Cardiac muscle cell (in vitro differentiated cells and primary cell): ENCODE measurements around the gene SUPT6H. TPM values are rescaled to one million over a fixed set of nuclear protein-coding genes. Genes with fewer than 3 reads are reported as not detected.

Experiments used
- DNase-seq, 2 donors: peaks; one replicate each; pipeline versions ENCODE4 v3.0.0 to v3.0.0-alpha.2; 2010 to 2017; ENCODE audit warnings: low read depth in 1 of 2, low spot score in 1 of 2
- H3K27ac ChIP-seq: fragments of 200-600 bp; sonication (generic); 2 replicates; pipeline ENCODE4 v1.5.1; 2016
- H3K27me3 ChIP-seq: fragments of 200-600 bp; sonication (generic); 2 replicates; pipeline ENCODE4 v1.6.0; 2016; ENCODE audit warnings: control low read depth
- H3K36me3 ChIP-seq: fragments of 200-600 bp; sonication (generic); 2 replicates; pipeline ENCODE4 v1.5.1; 2016; ENCODE audit warnings: control low read depth
- H3K4me1 ChIP-seq: fragments of 200-600 bp; sonication (generic); 2 replicates; pipeline ENCODE4 v1.8.1; 2017; ENCODE audit warnings: low read depth, mild to moderate bottlenecking, mixed run types
- H3K4me3 ChIP-seq: fragments of 200-600 bp; sonication (generic); 2 replicates; pipeline ENCODE4 v1.5.1; 2016; ENCODE audit warnings: mild to moderate bottlenecking
- H3K9me3 ChIP-seq: fragments of 200-600 bp; sonication (generic); 2 replicates; pipeline ENCODE4 v1.5.1; 2017; ENCODE audit warnings: low read depth, mild to moderate bottlenecking, control low read depth
- polyA plus RNA-seq: library from polyadenylated mRNA; unstranded; fragments of >200 nt; fragmentation: Nextera tagmentation; extraction: Ambion mirVana; gene quantifications from 2 replicates; pipeline ENCODE4 v1.2.1, GENCODE V29; 2016
- total RNA-seq: library from RNA; depleted of rRNA; stranded (reverse); fragments of >200 nt; gene quantifications from 2 replicates; pipeline ENCODE4 v1.2.3, GENCODE V29; 2016
- TF ChIP-seq, protein P1 (sequence below): IDR thresholded peaks from 2 replicates; pipeline ENCODE4 v1.5.1; 2012; ENCODE audit warnings: low read depth, mild to moderate bottlenecking, low read length

Gene SUPT6H
- total and polyA plus RNA-seq, 2 experiments from 2014 or later, result 29.7 to 67.8 TPM

DNA sequence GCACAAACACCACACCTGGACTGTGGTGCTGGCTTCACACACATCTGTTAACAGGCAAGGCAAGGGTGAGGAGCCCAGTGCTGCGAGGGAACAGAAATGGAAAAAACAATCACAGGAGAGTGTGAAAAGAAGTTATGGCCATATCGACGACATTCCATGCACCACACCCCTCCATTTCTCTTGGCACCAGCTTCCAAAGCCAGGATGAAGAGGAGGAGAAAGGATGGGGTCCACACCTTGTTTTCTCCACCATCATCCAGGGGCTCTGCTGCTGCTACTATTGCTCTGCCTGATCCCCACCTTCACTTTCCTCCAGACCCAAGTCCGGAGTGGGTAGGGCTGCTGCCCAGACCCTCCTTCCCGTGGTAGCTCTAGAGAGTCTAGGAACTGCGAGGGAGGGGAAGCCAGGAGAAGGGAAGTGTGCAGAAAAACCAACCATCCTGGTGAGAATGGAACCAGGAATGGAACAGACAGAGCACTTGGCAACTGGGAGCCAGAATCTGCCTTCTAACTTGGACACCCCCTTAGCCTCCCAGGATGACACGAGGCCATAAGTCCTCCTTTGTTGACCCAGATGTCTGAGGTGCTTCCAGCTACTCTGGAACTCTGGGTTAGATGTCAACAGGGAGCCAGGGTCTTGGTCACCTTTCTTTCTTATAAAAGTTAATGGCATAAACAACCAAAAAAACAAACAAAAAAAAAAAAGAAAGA is 50.9 kb downstream of the SUPT6H start:
- peaks cover 16% of the 10 kb centered on the region for H3K4me1 ChIP-seq
- H3K9me3 ChIP-seq, result no peaks in the 10 kb centered on the region
- H3K27ac ChIP-seq, result no peak overlapping the region
- peaks cover 13% of the 10 kb centered on the region for H3K36me3 ChIP-seq
- TF ChIP-seq, protein P1, sequence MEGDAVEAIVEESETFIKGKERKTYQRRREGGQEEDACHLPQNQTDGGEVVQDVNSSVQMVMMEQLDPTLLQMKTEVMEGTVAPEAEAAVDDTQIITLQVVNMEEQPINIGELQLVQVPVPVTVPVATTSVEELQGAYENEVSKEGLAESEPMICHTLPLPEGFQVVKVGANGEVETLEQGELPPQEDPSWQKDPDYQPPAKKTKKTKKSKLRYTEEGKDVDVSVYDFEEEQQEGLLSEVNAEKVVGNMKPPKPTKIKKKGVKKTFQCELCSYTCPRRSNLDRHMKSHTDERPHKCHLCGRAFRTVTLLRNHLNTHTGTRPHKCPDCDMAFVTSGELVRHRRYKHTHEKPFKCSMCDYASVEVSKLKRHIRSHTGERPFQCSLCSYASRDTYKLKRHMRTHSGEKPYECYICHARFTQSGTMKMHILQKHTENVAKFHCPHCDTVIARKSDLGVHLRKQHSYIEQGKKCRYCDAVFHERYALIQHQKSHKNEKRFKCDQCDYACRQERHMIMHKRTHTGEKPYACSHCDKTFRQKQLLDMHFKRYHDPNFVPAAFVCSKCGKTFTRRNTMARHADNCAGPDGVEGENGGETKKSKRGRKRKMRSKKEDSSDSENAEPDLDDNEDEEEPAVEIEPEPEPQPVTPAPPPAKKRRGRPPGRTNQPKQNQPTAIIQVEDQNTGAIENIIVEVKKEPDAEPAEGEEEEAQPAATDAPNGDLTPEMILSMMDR, result no peak
- DNase-seq, result no peak
- no peak overlapping the region for H3K4me3 ChIP-seq
- no peaks in the 10 kb centered on the region for H3K27me3 ChIP-seq

DNA sequence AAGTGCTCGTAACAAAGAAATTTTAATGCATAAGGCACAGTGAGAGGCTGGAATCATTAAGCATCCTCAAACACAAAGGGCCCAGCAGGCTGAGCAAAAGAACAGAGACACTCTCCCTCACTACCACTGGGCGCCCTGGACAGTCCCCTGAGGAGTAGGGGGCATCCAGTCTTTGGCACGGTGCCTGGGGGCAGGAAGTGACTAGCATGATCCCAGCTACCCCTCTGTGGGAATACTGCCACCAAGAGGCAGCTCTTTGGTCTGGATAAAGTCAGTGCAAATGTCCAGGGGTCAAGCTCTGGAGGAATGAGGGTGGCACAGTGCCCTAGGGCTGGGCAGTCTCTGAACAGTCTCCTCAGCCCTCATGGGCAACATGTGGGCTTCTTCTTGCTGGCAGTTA is 52.3 kb downstream of the SUPT6H start:
- Histone ChIP-seq H3K9me3 (no peaks in the 10 kb centered on the region), H3K4me1 (peaks cover 25% of the 10 kb centered on the region), H3K4me3 (no peak overlapping the region), H3K36me3 (peaks cover 13% of the 10 kb centered on the region), H3K27ac (no peak overlapping the region), H3K27me3 (no peaks in the 10 kb centered on the region)
- TF ChIP-seq, protein P1, result no peak
- no peak for DNase-seq

DNA sequence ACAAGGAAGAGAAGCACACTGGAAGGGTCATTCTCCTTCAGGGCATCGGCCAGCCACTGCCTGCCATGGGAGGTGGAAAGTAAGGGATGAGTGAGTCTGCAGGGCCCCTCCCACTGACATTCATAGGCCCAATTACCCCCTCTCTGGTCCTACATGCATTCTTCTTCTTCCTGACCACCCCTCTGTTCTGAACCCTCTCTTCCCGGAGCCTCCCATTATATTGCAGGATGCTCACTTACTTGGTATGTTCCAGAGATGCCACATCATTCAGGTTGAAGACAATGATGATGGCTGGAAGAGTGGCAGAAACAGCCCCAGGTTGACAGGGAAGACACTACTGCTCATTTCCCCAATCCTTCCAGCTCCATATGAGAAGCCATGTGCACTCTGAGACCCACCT is 53.2 kb downstream of the SUPT6H start:
- TF ChIP-seq, protein P1, result no peak
- no peak for DNase-seq
- Histone ChIP-seq H3K36me3 (peaks cover 13% of the 10 kb centered on the region), H3K27ac (no peak overlapping the region), H3K4me3 (no peak overlapping the region), H3K4me1 (peaks cover 20% of the 10 kb centered on the region), H3K27me3 (no peaks in the 10 kb centered on the region), H3K9me3 (no peaks in the 10 kb centered on the region)

DNA sequence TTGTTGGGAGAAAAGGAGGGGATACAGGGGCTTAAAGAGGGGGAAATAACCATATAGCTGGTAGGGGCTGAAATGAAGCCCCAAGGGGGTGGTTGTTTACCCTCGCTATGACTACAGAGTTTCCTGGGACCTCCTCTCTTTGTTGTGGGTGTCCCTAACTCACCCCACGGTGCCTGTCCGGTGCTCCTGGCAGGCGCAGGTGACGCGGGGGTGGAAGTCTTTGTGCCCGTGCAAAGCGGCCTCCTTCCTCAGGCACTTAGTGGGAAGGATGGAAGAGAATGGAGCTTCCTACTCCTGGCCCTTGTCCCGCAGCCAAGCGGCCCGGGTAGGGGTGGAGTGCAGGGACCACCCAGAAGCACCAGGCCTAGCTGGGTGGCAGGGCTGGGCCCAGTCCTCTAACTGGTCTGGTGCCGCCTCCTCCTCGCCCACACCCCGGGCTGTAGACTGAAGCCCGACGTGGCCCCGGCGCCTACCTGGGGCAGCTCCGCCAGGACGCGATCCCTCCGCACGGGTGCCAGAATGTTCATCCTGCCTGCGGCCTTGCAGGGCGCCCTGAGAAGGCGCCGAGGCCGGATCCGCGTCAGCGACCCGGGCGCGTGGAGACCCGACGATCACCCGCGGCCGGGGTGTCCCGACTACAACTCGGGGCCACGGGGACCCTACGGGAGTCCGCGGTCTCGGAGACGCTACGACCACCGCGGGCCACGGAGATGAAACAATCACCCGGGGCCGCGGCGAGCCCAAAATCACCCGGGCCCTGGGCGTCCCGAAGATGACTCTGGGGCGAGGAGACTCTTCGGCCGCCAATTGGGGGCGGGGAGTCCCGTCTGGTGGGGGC is 55.0 kb downstream of the SUPT6H start:
- H3K27ac ChIP-seq, result peak overlapping the region; percentile 90
- peak; percentile 51 to 54 for DNase-seq
- H3K4me1 ChIP-seq, result peaks cover 24% of the 10 kb centered on the region

DNA sequence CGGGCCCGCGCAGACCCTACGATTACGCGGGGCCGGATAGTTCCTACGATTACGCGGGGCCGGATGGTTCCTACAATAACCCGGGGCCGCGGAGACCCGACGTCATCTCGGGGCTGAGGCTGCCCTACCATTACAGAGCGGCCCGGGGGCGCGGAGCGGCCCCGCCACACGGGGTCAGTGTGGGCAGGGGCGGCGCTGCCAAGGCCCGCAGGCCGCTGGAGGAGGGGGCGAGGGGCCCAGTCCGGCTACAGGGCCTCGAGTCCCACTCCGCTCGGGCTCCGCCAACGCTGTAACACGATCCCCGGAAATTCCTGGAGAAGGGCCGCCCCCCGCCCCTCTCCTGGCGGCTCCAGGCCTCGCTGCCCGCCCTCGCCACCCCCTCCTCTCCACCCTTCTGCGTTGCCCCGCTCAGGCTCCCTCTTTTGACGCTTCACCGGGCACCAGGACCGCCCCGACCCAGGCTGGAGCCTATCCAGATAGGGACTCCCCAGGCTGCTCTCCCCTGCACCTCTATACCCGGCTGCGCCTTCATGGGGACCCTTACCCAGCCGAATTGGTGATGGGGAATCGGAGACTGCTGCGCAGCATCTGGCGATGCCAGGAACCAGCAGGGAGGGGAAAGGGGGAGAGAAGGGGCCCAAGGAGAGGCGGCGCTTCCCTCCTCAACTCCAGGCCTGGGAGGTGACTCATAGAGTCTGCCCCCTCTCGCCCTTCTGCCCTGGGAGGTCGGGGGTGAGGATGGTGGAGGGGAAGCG is 55.8 kb downstream of the SUPT6H start, which contains the start of gene RAB34:
TSS of gene RAB34 (minus strand) at position 291 of the 755 bp plus-strand sequence. CDS start 602 bp downstream, outside the sequence.
- peak within 1 kb of the TSS; percentile 50 for H3K4me3 ChIP-seq
- H3K27ac ChIP-seq, result peak within 1 kb of the TSS; percentile 90
- TF ChIP-seq, protein P1, result peak; percentile 26
- peaks cover 24% of the 10 kb centered on the region for H3K36me3 ChIP-seq
- H3K9me3 ChIP-seq, result no peaks in the 10 kb centered on the region
- no peaks in the 10 kb centered on the region for H3K27me3 ChIP-seq
- peaks cover 21% of the 10 kb centered on the region for H3K4me1 ChIP-seq
- DNase-seq, result peak; percentile 94 to 97

More for the DNA sequence above, 55.0 kb downstream of the SUPT6H start:
- TF ChIP-seq, protein P1, result no peak
- H3K4me3 ChIP-seq, result peak overlapping the region; percentile 50
- H3K9me3 ChIP-seq, result no peaks in the 10 kb centered on the region
- no peaks in the 10 kb centered on the region for H3K27me3 ChIP-seq
- peaks cover 24% of the 10 kb centered on the region for H3K36me3 ChIP-seq
